Measurements from ENCODE around the gene LMCD1.

DNA sequence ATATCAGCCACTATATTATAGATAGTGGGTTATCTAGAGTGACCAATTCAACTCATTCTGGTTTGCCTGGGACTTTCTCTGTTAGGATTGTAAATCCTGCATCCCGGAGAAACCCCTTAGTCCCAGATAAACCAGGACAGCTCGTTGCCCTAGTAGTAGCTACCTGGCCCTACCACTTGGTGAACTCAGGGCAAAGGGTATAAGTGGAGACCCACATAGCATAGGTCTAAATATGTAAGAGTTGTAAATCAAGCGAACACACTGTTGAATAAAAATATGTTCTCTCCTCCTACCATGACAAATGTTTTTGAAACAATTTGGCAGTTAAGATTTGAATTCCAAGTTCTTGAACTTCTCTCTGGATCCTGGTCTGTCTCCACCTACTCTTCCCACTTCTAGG, 15.7 kb upstream of the LMCD1 start:
- TF ChIP-seq EZH2phosphoT487 (conservative IDR thresholded peaks at IDR 0.05; ENCODE audit: low read length): no peak
- TF ChIP-seq, protein P1, sequence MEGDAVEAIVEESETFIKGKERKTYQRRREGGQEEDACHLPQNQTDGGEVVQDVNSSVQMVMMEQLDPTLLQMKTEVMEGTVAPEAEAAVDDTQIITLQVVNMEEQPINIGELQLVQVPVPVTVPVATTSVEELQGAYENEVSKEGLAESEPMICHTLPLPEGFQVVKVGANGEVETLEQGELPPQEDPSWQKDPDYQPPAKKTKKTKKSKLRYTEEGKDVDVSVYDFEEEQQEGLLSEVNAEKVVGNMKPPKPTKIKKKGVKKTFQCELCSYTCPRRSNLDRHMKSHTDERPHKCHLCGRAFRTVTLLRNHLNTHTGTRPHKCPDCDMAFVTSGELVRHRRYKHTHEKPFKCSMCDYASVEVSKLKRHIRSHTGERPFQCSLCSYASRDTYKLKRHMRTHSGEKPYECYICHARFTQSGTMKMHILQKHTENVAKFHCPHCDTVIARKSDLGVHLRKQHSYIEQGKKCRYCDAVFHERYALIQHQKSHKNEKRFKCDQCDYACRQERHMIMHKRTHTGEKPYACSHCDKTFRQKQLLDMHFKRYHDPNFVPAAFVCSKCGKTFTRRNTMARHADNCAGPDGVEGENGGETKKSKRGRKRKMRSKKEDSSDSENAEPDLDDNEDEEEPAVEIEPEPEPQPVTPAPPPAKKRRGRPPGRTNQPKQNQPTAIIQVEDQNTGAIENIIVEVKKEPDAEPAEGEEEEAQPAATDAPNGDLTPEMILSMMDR (IDR thresholded peaks at IDR 0.05; ENCODE audit: insufficient read depth, low read length, poor library complexity, severe bottlenecking): no peak
